HG03139 (cell line): ENCODE results near the gene SLC4A8.
"Not testable (repeated sequence)": the region's sequence is repeated elsewhere in the genome, so short reads cannot be mapped to it uniquely, and the experiment has no call there.

Experiments used
- ATAC-seq: cut with Tn5 transposase; IDR thresholded peaks from one replicate; pipeline ENCODE4 v1.9.1; 2021; ENCODE audit not compliant: unreplicated experiment

Gene SLC4A8

DNA sequence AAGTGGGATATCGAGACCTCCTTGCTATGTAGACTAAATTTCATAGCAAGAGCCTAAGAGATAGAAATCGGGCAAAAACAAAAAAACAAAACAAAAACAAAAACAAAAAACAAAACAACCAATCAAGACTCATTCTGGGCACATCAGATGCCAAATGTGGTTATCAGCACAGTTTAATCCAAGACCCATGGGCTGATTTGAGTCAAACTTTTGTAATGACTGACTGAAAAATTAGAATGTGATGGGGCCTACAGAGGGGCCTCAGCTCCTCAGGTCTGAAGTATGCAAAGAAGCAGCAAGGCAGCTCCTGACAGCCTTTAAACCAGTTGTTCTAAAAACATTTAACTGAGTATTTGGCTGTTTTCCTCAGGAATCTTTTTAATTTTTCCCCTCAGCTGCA is 49.3 kb downstream of the SLC4A8 start:
- ATAC-seq, result no peak

DNA sequence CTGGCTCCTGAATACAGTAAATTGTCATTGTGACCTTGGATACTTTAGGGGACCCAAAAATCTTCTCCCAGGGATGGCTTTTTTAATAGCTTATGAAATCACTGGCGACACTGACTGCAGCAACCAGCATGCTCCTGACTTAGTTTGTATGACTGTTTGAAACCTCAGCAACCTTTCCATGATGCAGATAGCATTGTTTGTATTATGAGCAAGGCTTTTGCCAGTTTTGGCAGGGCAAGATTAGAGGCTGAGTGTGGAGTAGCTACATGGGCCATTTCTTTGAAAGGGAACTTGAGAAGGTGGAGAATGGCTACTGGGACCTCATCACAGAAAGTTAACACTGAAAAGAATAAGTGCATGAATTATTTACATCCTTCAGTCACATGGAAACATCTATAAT is 50.9 kb downstream of the SLC4A8 start:
- ATAC-seq, result no peak

DNA sequence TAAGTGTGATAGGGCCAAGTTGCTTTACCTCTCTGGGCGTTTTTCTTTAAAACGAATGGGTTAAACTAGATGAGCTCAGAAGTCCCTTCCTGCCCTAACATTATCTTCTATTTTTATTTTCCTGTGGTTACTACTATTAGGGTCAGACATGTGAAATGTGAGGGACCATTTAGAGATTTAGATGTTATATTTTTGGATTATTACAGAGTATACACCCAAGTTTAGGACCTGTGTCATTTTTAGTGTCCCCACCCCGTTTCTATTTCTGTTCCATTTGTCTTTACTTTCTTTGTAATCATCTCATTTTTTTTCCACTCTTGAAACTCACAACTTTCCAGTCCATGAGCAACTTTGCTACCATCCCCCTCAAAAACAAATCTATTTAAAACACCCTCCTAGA is 56.3 kb downstream of the SLC4A8 start:
- no peak for ATAC-seq

DNA sequence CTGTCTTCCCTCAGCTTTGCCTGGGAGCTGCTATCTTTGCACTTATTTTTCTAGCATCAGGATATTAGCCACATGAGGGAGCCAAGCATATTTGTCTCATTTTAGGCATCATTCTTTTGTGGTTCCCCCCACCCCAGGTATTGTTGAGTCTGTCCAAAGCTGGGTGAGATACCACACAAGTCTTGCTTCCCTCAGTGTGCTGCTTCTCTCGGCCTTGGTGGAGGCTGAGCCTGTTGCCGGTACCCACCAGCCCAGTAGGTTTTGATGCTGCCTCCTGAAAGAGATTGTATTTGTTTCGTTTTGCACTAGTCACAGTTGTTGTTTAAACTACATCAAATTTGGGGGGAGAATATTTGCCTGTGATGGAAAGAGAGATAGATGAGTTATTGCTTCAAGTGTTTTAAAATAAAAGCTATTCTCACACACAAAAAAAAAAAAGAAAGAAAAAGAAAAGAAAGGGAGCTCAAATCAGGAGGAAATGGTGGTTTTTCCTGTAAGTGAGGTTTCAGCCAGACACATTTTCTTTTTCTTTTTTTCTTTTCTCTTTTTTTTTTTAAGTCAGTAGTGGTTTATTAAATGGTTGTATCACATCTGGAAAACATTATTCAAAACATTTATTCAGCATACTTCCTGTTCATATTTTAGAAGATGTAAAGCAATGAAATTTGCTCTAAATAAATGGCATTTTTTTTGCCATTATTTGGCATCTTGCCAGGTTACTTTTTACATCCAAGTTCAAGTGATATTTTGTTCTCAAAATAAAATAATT is 58.5 kb downstream of the SLC4A8 start:
- no peak for ATAC-seq

DNA sequence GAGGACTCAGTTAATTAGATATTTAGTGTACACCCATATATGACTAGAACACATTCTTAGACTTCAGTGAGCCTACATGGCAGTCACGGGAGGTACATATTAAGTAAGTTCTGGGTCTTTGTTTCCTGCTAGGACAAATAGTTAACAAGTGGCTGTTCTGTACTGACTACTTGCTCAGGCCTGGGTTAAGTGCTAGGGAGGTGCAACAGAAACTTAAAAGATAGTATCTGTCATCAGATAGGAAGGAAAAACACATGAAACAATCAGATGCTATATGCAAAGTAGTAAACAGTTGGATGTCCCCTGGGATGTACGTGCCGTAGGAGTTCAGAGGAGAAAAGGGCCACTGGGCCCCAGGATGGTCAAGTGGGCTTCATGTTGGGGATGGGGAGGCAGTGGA is 59.5 kb downstream of the SLC4A8 start:
- ATAC-seq, result no peak

DNA sequence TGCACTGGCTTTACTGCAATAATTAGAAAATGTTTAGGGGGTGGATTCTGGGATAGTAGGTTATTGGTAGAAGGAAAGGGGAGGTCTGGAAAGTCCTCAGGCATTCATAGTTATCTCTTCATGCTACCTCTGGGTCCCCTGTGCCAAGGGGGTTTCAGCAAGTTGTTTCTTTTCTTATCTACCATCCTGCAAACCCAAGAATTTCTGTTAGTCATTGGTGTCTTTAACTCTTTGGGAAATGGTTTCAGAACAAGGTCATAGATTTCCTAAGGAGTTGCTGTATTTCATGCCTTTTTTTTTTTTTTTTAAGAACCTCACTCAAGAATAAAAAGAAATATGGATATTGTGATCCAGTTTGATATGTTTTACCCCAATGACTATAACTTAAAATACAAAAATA is 63.6 kb downstream of the SLC4A8 start:
- ATAC-seq, result no peak

DNA sequence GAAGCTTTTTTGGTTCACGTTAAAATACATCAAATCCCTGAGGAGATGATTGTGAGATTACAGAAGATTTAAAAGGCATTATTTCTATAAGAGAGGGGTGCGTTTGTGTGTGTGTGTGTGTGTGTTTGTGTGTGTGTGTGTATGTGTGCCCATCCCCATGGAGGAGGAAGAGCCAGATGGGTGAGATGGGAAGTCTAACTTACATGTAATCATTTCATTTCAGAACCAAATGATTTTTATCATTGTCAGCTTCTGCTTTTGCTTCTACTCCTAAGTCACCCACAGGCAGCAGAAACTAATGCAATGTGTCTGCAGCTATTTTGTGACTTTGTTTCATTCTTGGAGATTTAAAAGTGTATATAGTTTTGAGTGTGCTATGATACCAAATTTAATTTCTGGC is 68.7 kb downstream of the SLC4A8 start:
- ATAC-seq, result no peak

DNA sequence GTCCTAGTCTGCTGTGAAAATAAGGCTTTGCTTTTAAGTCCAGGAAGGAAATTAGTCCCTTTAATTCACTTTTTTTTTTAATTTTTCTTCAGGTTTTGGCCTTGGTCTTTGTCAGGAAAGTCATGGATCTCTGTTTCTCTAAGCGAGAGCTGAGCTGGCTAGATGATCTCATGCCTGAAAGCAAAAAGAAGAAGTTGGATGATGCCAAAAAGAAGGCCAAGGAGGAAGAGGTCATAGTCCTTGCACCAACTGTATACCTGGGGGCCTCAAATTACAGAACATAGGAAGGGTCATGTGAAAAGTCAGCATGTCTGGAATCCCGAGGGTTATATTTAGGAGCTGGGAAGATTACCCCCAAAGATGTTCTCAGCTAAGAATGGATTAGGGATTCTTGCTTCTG is 72.3 kb downstream of the SLC4A8 start:
- no peak for ATAC-seq

DNA sequence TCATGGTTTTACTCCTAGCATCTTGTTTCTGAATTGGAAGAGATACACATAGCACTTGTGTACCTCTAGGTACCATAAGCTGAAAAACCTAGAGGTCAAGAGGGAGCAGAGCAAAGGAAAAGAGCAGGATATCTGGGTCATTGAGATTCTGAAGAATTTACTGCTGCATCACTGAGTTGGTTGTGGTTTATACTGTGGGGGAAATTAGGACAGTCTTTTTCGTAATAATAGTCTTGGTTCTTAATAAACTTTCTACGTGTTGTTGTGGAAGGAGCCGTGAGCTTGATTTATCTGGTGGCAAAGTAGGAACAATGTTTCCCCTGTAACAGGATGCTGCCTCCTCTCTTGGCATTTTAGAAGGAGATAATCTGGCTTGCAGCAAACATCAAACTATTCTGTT is 80.2 kb downstream of the SLC4A8 start:
- ATAC-seq, result no peak

DNA sequence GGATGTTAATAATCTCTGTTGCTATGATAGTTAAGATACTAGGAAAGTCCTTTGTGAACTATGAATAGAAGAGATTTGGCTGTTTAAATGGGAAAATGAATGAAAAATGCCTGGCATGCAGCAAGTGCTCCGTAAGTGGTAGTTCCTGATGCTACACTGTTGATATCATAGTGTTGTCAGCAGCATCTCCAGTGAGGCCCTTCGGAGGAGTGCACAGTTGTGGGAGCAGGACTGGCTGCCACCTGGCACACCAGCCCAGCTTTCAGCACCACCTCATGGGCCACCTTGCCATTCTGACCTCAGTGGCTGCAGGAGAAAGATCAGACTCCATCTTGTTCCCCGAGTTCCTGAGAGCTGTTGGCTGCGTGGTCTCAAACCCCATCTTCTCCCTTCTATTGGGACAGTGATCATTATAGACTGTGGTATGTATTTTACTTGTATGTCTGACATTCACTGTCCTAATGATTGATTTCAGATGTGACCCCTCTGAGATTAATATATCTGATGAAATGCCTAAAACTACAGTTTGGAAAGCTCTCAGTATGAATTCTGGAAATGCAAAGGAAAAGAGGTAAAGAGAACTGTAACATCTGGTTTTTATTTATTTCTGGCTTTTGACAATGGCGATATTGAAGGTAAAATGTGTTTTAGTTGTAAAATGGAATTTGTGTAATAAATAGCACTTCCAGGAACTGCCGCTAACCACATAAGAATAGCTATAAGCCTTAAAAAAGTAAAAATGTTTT is 80.9 kb downstream of the SLC4A8 start:
- ATAC-seq, result no peak

DNA sequence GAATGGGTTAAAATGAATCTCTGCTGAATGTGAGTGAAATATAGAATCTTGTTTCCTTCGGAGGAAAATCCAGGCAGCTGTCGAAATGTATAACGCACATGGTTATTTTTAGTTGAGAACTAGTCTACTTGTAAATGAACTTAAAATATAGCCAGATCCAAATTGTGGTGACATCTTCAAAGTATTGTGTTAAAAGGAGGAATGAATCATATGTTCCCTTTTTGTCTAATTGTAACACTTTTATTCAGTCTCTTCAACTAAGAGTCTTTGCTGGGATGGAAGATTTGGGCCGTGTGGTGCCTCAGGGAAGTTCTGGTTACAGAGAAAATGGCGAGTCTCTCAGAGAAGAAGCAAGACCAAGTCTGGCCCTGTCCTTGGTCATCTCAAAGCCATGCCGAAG is 82.5 kb downstream of the SLC4A8 start:
- ATAC-seq, result no peak

DNA sequence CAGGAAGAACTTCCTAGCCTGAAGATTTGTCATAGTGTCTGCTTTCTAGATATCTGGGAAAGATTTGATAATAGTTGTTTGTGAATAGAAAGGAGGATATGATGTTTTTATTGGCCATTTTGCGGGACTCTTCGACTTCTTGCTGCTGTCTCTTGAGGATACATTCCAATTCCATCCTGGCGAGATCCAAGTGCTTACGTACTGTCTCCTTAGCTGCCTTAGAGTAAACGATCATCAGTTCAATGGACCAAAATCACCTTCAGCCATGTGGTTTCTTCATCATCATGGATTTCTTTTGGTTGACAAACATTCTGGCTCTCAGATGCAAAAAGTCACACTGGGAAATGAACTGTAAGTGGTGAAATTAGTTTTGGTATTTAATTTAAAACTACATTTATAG is 83.7 kb downstream of the SLC4A8 start:
- ATAC-seq, result no peak

DNA sequence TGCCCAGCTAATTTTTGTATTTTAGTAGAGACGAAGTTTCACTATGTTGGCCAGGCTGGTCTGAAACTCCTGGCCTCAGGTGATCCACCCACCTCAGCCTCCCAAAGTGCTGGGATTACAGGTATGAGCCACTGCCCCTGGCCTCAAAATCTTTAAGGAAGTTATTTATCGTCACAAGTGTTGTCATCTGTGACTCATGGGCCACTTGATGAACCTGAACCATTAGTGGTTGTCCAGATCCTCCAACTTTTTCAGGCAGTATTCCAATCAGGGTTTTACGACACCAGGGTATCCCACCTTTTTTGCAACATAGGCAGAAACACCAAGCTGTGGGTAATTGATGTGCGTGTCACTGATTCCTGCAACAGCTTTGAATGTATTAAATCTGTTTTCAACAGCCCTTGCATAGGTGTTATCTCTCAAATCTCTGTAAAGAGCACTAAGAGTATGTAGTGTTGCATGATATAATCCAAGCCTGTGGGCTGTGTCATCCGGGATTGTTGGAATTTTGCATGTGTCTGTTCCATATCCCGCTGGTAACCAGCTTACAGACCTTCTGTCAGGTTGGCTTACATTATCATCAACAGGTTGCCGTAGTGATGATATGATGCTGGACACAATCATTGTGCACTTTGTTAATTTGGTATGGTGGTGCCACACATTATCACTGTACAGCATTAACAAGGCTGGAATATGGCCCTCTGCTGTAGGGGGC is 87.1 kb downstream of the SLC4A8 start:
- ATAC-seq, result no peak

DNA sequence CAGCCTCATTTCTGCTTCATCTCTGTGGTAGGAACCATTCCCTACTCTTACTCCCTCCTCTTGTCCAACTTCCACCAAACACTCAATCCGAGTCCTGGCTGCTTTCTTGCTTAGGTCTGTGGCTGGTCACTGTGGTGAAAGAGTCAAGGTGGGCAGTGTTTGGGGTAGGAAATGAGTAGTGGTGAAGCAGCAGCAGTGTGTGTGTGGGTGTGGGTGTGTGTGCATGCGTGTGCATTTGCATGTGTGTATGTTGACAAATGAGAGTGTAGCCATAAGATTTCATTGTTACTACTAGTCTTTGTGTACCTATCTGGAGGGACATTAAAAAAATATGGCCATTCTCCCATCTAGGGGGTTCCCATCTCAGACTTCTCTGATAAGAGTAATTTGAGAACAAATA is 87.8 kb downstream of the SLC4A8 start:
- ATAC-seq, result no peak

DNA sequence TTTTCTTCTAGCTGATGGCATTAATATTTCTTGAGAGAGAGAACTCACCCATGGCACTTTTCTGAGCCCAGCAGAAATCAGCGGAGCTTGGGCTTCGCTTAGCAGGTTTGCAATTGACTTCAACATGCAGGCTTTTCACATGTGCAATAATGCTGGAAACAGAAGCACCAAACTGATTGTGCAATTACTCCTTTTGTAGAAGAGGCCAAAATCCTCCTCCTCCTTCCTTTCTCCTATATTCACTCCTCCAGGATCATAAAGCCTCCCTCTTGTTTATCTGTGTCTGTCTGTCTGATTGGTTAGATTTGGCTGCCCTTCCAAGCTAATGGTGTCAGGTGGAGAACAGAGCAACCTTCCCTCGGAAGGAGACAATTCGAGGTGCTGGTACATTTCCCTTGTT is 90.4 kb downstream of the SLC4A8 start:
- not testable (repeated sequence) for ATAC-seq

DNA sequence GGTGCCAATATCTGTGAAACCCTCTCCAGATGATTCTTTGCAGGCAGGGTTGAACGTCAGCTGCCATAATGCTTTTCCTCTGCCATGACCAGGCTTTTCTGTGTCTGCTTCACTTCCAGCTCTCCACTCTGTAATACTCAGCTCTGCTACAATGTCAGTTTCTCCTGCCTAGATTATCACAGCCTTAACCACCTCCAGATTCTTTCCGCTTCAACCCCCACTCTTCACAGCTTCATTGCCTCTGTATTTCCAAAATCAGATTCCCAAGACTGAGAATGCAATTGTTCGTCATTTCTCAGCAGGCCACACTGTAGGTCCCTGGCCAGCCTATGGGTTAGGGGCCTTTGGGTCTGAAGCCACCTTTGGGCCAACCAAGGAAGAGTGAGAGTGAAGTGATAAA is 92.7 kb downstream of the SLC4A8 start:
- ATAC-seq, result no peak

DNA sequence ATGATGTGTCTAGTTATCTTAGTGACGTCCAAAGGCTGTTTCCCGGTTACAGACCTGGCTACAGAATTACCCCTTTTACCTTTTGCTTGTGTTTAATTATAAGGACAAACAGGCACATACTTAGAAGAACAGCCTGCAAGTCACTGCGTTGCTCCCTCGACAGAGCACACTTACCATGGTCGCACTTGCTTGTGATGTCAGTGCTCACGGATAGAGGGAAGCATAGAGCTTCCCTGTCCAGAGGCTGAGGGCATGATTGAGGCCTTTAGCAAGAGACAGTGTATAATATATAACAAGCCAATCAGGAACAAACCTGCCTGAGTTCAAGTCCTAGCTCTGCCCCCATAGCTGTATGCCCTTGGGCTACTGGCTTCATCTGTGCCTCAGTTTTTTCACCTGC is 93.2 kb downstream of the SLC4A8 start:
- ATAC-seq, result no peak

DNA sequence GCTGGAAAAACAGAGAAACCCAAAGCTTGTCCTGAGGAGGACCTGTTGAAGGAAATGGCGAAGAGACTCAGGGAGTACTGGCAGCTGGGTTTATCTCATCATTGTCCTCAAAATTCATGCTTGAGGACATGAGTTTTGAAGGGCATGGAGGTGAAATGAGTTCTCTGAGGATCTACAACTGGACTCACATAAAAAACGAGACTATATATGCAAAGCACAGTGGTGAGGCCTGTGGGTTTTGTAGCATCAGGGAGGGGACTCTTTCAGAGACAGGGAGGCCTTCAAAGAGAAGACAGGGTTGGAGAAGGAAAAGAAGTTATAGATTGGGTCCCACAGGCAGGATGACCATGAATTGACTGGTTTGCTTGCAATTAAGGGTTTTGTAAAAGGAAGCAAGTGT is 95.1 kb downstream of the SLC4A8 start:
- no peak for ATAC-seq

DNA sequence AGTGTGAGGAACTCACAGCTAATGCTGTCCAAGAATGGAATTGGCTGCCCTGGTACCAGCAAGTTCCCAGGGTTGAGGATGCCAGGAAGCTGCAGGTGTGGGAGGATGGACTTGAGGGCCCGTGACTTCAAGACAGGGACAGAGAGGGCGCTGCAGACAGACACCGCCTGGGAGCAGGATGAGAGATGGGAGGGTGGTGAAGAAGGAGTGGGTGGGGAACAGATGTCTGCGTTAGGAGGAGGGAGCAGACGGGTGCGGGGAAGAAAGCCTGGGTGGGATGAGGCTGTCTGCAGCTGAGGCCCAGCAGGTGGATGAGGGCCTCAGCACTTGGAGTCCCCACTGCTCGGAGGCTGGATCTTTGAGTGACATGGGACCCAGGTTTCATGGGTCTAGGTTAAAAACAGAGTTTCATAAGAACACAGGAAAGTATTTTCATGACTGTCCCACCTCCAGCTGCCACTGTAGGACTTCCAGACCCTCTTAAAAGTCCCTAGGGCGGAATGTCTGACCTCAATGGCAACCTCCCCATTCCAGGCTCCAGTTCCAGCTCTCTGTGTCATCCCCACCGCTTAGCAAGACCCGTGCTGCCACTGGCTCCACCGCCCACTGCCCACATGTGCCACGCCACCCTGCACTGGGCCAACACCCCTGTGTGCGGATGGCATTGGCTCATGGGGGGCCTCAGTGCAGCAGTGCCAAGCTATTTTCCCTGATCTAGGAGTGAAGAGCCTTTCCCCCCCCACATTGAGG is 96.1 kb downstream of the SLC4A8 start:
- no peak for ATAC-seq

DNA sequence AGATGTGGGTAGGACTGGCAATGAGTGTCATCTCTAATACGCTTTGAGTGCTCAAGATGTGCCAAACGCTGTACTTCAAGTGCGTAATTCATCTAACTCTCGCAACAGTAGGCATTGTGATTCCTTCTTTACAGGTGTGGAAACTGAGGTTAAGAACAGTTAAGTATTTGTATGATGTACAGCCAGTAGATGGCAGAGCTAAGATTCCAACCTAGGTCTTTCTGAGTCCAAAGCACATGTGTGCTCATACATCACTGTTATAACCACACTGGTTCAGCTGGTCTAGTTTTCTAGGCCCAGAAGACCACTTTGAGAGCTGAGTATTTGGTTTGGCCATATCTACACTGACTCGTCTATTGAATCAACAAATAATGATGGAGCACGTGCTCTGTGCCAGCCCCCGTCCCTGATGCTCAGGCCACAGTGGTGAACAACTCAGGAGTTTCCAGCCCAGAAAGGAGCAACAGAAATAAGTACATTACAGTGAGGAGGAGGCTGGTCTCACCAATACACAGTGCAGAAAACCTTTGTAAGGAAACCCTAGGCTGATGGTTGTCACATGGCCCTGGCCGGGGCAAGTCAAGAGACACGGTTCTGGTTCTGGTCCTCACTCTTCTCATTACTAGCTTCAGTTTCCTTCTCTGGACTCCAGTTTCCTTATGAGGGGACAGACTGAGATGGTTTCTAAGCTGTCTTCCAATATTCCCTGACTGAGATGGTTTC is 97.1 kb downstream of the SLC4A8 start:
- ATAC-seq, result no peak

DNA sequence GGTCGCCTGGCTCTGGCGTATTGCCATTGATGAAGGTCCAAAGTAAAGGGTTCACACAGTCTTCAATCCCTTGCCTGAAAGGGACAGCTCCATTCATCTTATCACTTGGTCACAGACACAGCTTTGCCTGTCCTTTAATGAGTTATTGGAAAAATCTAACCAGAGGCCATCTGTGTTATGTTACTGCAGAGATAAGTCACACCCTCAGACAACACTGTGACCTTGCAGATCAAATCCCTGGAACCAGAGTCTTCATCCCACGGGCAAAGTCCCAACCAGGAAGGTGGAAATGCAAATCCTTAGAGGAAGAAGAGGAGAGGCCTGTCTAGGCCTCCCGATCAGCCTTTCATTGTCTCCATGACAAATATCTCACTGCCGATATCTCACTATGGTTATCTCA is 98.1 kb downstream of the SLC4A8 start:
- no peak for ATAC-seq
